ENCODE measurements around the gene CCND1. TPM values are rescaled to one million over a fixed set of nuclear protein-coding genes. Genes with fewer than 3 reads are reported as not detected.

Gene CCND1
- total RNA-seq, 3 donors from 2014 or later (not counting 1 experiment from before 2014, with no cell fraction given), result 1.4 to 2.3 (median 2.3) TPM

- intact Hi-C loops (cut with micrococcal nuclease), result no loop called here
- Mint-ChIP-seq H3K27ac (no peak overlapping the region), H3K9me3 (no peaks in the 10 kb centered on the region), H3K4me3 (no peak overlapping the region), H3K4me1 (no peaks in the 10 kb centered on the region), H3K36me3 (no peaks in the 10 kb centered on the region), H3K27me3 (ENCODE audit: low read depth in 2 of 2) (peaks cover 27 to 58% of the 10 kb centered on the region in 2 donors)
- Histone ChIP-seq H3K4me1 (ENCODE audit: control insufficient read depth, insufficient read depth, low read length) (no peaks in the 10 kb centered on the region), H3K4me3 (ENCODE audit: low read length) (no peak overlapping the region), H3K27me3 (ENCODE audit: control insufficient read depth, insufficient read depth, low read length) (peaks cover 10% of the 10 kb centered on the region), H3K36me3 (ENCODE audit: control insufficient read depth, insufficient read depth, low read length) (no peaks in the 10 kb centered on the region), H3K27ac (ENCODE audit: low read length) (no peak overlapping the region), H3K9me3 (ENCODE audit: control insufficient read depth, insufficient read depth, low read length) (no peaks in the 10 kb centered on the region)
- ATAC-seq (no peak), DNase-seq (no peak)
- TF ChIP-seq CTCF (IDR thresholded peaks at IDR 0.05), result no peak
- 84% methylated on average over 8 of the region's 8 CpGs for WGBS (ENCODE audit: insufficient coverage)
Measured at GRCh38 chr11:69697469-69697843, 56.5 kb downstream of the CCND1 start.

- TF ChIP-seq CTCF (IDR thresholded peaks at IDR 0.05), result no peak
- DNase-seq (no peak), ATAC-seq (no peak)
- no peaks in the 10 kb centered on the region for H3K4me1 ChIP-seq (ENCODE audit: control insufficient read depth, insufficient read depth, low read length)
- peaks cover 10% of the 10 kb centered on the region for H3K27me3 ChIP-seq (ENCODE audit: control insufficient read depth, insufficient read depth, low read length)
- H3K9me3 ChIP-seq (ENCODE audit: control insufficient read depth, insufficient read depth, low read length), result no peaks in the 10 kb centered on the region
- Mint-ChIP-seq H3K9me3 (no peaks in the 10 kb centered on the region), H3K27ac (no peak overlapping the region), H3K36me3 (no peaks in the 10 kb centered on the region), H3K4me1 (no peaks in the 10 kb centered on the region), H3K27me3 (ENCODE audit: low read depth in 2 of 2) (peaks cover 27 to 53% of the 10 kb centered on the region in 2 donors), H3K4me3 (no peak overlapping the region)
- intact Hi-C loops (cut with micrococcal nuclease), result no loop called here
- no peak overlapping the region for H3K27ac ChIP-seq (ENCODE audit: low read length)
- 83% methylated on average over 10 of the region's 10 CpGs for WGBS (ENCODE audit: insufficient coverage)
- H3K36me3 ChIP-seq (ENCODE audit: control insufficient read depth, insufficient read depth, low read length), result no peaks in the 10 kb centered on the region
- no peak overlapping the region for H3K4me3 ChIP-seq (ENCODE audit: low read length)
Measured at GRCh38 chr11:69697861-69698260, 56.9 kb downstream of the CCND1 start.

- no peaks in the 10 kb centered on the region for H3K4me1 ChIP-seq (ENCODE audit: control insufficient read depth, insufficient read depth, low read length)
- no peak overlapping the region for H3K4me3 Mint-ChIP-seq
- no peaks in the 10 kb centered on the region for H3K9me3 Mint-ChIP-seq
- no peaks in the 10 kb centered on the region for H3K36me3 ChIP-seq (ENCODE audit: control insufficient read depth, insufficient read depth, low read length)
- no peaks in the 10 kb centered on the region for H3K9me3 ChIP-seq (ENCODE audit: control insufficient read depth, insufficient read depth, low read length)
- 83% methylated on average over 2 of the region's 2 CpGs for WGBS (ENCODE audit: insufficient coverage)
- no peaks in the 10 kb centered on the region for H3K4me1 Mint-ChIP-seq
- no peak for TF ChIP-seq CTCF (IDR thresholded peaks at IDR 0.05)
- no peak overlapping the region for H3K27ac Mint-ChIP-seq
- DNase-seq, result no peak
- H3K27me3 Mint-ChIP-seq (ENCODE audit: low read depth in 2 of 2), result peaks cover 28 to 53% of the 10 kb centered on the region in 2 donors
- peaks cover 10% of the 10 kb centered on the region for H3K27me3 ChIP-seq (ENCODE audit: control insufficient read depth, insufficient read depth, low read length)
- no peak for ATAC-seq
- no peak overlapping the region for H3K4me3 ChIP-seq (ENCODE audit: low read length)
- H3K36me3 Mint-ChIP-seq, result no peaks in the 10 kb centered on the region
- no peak overlapping the region for H3K27ac ChIP-seq (ENCODE audit: low read length)
- intact Hi-C loops (cut with micrococcal nuclease), result no loop called here
Measured at GRCh38 chr11:69698362-69698761, 57.4 kb downstream of the CCND1 start.

- Mint-ChIP-seq H3K27ac (no peak overlapping the region), H3K36me3 (no peaks in the 10 kb centered on the region), H3K9me3 (no peaks in the 10 kb centered on the region), H3K4me3 (no peak overlapping the region), H3K27me3 (ENCODE audit: low read depth in 2 of 2) (peaks cover 28 to 45% of the 10 kb centered on the region in 2 donors), H3K4me1 (no peaks in the 10 kb centered on the region)
- intact Hi-C loops (cut with micrococcal nuclease), result no loop called here
- no peak overlapping the region for H3K27ac ChIP-seq (ENCODE audit: low read length)
- H3K4me1 ChIP-seq (ENCODE audit: control insufficient read depth, insufficient read depth, low read length), result peaks cover 1% of the 10 kb centered on the region
- H3K9me3 ChIP-seq (ENCODE audit: control insufficient read depth, insufficient read depth, low read length), result no peaks in the 10 kb centered on the region
- ATAC-seq (no peak), DNase-seq (no peak)
- no peaks in the 10 kb centered on the region for H3K36me3 ChIP-seq (ENCODE audit: control insufficient read depth, insufficient read depth, low read length)
- TF ChIP-seq CTCF (IDR thresholded peaks at IDR 0.05), result no peak
- H3K4me3 ChIP-seq (ENCODE audit: low read length), result no peak overlapping the region
- peaks cover 13% of the 10 kb centered on the region for H3K27me3 ChIP-seq (ENCODE audit: control insufficient read depth, insufficient read depth, low read length)
- WGBS (ENCODE audit: insufficient coverage), result 74% methylated on average over 13 of the region's 13 CpGs
Measured at GRCh38 chr11:69699213-69699612, 58.3 kb downstream of the CCND1 start.
